ENCODE data around the gene SLFN12L.
"Not testable (repeated sequence)": the region's sequence is repeated elsewhere in the genome, so short reads cannot be mapped to it uniquely, and the experiment has no call there.

SLFN12L gene

DNA sequence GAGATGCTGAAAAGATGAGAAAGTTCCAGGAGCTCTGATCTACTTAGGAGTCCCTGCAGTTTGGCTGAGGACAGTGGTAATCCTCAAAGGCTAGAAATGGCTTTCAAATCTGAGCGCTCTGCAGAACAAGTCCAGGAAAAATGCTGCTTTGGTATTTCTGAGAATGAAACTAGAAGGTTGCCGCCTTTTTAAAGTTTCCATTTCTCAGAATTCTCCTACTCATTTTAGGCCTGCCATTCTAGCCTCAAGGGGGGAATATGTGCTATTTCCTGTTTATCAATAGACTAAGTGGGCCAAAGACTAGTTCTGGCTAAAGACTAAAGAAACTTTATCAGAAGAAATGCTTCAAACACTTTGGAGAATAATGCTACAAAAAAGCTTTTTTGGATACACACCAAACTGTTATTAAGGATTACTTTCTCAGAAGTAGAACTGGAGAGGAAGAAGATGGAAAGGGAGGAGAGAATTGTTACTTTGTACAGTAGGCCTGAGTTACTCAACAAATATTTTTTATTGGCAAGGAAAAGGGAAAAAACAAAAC lies at the start of gene SLFN12L:
SLFN12L (minus strand) TSS at position 78 of the 541 bp plus-strand sequence. CDS start 15,314 bp downstream, outside the sequence.
- no peak for DNase-seq (ENCODE audit: low read depth in 2 of 2)

DNA sequence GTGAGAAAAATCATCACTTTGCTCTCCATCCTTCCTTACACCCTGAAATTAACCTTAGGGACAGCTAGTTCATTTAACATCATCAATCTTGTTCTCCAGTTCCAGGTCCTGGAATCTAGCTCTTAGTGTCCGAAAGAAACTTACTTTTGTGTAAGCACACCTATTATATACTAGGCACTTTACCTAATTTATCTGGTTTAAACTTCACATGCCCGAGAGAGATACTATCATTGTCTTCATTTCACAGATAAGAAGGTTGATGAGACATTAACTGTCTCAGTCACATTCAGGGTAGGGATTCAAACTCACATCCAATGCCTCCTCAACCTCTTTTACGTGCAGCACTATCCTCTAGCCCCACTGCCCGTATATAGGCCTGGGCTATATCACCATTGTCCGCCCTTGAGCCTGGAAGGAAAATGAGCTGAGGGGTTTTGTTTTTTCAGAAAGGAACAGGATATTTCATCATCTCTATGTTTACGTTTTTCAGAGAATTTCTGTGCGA lies 49.1 kb upstream of the SLFN12L start:
- DNase-seq (ENCODE audit: low read depth in 2 of 2) = no peak

DNA sequence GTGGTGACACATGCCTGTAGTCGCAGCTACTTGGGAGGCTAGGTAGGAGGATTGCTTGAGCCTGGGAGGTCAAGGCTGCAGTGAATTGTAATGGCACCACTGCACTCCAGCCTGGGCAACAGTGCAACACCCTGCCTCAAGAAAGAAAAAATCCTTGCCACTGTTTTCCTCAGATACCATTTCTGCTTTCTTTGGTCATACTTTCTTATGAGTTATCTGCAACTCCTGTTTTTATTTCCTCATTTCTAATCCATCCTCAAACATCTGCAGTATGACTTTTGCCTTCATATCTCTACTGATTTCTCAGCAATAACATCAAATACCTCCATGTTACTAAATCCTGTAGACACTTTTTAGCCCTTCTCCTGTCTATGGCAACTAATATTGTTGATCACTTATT lies 46.6 kb upstream of the SLFN12L start:
- no peak for DNase-seq (ENCODE audit: low read depth in 2 of 2)

DNA sequence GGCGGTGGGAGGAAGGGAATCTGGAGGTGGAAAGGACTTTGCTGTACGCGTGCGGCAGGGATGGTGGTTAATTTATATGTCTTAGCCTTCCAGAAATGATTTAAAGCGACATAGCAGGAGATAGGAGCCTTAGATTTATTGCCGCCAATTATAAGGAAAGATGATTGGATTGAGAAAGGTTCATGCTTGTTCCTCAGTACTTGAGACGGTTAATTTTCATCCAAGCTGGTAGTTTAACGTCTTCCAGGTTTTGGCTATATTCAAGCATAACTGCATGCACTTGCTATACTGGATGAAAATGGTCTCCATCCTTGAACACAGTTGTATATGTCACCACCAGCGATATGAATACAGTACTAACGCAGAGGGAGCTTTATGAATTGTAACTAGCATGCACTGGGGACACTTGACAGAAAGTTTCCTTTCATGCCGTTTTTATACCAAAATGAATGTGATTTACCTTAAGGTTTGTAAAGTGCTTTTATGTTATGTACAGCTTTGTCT lies 41.5 kb upstream of the SLFN12L start:
- no peak for DNase-seq (ENCODE audit: low read depth in 2 of 2)

DNA sequence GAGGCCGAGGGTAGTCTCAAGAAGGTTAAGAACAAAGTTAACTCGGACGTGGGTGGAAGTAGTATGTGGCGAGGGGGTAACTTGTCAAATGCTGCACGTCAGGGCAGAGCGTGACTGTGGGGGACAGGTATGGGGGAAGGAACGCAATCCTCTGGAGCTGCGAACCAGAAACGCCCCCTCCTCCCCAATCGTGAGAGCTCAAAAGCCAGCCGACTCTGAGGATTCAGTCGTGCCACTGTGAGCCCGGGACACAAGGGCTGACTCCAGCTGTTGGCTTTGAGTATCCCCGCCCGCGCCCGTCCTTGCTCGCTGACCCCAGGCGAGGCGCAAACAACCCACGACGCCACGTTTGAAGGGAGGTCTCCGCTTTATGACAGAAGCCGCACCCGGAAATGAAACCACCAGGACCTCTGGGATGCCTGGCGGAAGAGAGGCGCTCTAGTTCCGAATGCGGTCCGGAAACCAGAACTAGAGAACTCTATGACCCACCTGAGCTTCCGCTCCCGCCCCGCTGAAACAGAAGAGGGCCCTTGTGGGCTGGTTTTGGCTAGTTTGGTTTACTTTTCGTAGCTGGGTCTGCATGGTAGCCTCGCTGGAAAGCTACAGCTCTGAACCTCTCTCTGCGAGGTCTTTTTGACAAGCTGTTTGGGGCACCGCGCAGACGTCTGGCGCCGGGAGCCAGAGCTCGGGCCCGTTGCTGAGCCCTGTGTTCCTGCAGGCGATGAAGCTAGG lies 40.9 kb upstream of the SLFN12L start, which contains the start of gene PEX12:
PEX12 (minus strand) TSS at position 375 of the 732 bp plus-strand sequence. CDS start 550 bp downstream, outside the sequence.
- peak; percentile 67 to 81 for DNase-seq (ENCODE audit: low read depth in 2 of 2)

DNA sequence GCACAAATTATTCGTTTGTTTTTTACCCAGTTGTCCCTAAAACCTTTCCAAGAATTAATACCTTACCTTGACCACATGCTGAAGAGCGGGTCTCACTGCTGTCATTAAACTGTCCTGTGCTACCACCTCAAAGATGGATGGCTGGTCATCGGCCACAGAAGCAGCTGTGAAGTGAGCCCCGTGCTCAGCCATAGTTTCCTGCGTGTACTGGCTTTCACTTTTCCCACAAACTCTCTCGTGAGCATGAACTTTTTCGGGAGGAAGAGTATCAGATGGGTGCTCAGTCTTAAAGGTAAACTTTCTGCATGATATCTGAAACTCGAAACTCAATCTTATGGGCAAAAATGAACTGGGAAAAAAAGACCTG lies 40.3 kb upstream of the SLFN12L start:
- no peak for DNase-seq (ENCODE audit: low read depth in 2 of 2)

DNA sequence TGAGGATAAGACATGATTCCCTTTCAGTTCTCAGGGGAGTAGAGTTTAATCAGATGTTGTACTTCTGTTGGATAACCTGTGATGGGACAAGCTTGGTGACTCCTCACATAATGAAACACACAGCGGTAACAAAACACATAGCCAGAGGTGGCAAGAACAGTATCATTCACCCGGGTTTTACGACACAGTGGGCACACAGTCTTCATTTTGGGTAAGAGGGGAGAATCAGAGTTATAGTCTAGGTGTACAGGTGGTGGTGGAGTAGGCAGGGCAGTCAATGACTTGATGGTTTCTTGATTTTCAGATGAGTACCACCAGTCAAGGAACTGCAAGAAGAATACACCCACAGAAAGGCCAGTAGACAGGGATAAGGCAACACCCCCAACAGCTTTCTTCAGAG lies 38.3 kb upstream of the SLFN12L start:
- DNase-seq (ENCODE audit: low read depth in 2 of 2) = no peak

DNA sequence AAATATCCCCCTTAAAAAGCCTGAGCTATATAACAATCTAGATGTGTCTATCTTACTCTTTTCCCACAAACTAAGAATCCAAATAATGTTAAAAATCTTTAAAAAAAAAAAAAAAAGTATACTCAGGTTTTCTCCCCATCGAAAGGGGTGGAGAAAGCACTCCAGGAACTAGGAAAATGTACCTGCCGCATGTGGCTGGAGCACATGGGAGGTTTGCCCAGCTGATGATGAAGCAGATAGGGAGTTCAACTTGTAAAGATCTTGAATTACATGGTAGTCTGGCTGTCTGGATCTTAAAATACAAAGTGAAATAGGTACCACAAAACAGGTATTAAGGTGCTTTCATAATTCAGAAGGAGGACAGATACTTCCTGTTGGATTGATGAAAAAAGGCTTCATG lies 31.9 kb upstream of the SLFN12L start:
- DNase-seq (ENCODE audit: low read depth in 2 of 2) = no peak

DNA sequence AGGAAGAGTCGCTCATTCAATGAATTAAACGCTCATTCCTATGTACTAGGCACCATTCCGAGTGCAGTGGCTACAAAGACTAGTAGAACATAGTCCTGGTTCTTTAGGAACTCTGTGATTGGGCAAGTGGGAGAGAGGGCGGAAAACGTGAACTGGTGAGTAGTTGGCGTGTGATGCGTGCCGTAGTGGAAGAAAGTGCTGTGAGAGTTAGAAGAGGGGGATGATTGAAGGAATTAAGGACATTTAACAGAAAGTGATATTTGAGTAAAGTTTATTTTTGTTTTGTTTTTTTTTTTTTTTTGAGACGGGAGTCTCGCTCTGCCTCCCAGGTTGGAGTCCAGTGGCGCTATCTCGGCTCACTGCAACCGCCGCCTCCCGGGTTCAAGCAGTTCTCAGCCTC lies 31.1 kb upstream of the SLFN12L start:
- peak; percentile 22 to 26 for DNase-seq (ENCODE audit: low read depth in 2 of 2)

DNA sequence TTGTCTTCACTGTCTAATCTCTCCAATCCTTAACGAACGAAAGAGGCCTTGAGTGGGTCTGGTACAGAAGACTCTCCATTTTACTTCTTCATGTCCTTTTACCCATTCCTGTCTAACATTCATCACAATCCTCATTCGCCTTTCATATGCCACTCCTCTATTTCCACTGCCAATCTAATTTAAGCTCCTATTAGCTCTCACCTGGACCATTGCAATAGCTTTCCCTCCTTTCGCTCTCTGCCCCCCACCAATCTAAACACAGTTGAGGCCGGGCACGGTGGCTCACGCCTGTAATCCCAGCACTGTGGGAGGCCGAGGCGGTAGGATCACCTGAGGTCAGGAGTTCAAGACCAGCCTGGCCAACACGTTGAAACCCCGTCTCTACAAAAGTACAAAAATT lies 29.5 kb upstream of the SLFN12L start:
- no peak for DNase-seq (ENCODE audit: low read depth in 2 of 2)

DNA sequence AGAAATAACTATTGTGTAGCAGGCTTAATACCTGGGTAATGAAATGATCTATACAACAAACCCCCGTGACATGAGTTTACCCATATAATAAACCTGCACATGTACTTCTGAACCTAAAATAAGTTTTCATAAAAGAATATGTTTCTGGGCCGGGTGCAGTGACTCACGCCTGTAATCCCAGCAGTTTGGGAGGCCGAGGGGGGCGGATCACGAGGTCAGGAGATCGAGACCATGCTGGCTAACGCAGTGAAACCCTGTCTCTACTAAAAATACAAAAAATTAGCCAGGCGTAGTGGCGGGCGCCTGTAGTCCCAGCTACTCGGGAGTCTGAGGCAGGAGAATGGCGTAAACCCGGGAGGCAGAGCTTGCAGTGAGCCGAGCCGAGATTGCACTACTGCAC lies 25.7 kb upstream of the SLFN12L start:
- DNase-seq (ENCODE audit: low read depth in 2 of 2) = not testable (repeated sequence)

DNA sequence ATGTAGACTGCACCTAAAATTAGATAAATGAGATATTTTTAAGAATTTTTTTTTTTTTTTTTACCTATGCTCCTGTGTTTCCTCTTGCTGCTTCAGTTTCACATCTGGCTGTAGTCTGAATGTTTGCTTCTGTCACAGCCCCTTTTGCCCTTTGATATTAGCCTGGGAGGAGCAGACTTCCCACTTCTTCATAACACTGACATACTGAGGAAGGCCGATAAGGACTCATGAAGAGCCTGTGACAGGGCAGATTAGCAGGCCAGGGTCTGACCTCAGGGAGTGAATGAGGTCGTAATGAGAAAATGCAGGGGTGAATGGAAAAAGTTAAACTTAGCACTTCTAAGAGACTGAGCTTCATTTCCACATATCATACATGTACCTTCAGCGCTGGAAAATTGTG lies 23.2 kb upstream of the SLFN12L start, which contains the start of gene SLFN14:
SLFN14 (minus strand) TSS at position 117 of the 400 bp plus-strand sequence. CDS start 2,757 bp downstream, outside the sequence.
- DNase-seq (ENCODE audit: low read depth in 2 of 2) = no peak

DNA sequence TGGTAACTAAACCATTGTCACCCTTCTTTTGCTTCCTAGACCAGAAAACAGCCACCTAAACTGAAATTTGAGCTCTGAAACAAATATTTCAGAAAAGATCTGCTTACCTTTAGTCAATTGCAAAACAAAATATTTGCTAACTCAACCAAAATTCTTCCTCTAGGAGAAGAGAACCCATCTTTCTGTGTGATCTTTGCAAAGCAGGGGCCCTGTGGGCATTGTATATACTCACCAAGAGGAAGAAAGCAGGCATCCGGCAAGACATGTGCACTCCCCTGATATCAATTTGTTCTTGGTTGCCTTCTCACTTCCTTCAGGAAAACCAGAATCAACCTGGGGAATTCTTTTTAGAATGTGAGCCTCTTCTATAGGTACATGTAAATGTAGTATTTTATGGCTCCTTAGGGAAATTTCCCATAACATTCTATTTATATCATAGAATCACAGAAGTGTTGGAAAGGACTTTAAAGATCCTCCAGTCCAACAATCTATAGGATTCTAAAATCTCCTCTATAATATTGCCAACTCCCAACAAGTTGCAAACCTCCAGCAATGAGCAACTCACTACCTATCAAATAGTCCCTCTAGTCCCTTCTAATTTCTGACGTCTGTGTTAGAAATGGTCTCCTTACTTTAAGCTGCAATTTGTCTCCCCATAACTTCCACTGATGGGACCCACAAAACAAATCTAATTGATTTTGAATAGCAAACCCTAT lies 22.2 kb upstream of the SLFN12L start:
- DNase-seq (ENCODE audit: low read depth in 2 of 2) = no peak

DNA sequence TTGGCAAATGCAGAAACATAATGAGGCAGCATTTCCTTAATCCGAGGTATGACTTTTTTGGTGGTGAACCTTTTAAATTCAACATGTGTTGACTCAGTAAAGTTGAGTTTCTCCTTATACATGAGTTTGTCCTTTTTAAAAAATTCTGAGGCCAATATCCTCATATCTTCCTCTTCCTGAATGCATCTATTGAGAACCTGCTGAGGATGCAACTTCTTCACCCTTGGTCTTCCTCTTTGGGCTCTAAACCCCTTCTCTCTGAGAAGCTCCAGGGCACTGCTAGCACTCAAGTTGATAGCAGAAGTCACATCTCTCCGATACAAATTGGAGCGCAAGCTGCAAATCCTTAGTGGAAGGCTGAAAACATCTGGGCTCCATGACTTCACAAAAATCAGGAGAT lies 19.9 kb upstream of the SLFN12L start:
- DNase-seq (ENCODE audit: low read depth in 2 of 2) = no peak

DNA sequence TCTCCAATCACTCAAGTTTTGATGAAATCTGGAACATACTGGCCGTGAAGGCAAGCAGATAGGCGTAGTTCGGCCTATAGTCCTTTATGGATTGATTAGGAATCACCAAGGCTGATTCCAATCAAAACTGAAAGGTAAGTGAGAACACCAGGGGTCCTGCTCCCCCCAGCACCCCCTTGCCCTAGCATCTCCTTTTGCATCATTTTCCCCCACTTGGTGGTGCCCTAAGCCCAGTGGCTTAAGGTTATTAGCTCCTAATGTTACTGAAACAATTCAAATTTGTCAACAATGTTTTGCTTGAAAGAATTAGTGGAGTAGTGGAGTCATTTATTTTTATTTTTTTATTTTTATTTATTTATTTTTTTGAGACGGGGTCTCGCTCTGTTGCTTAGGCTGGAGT lies 18.2 kb upstream of the SLFN12L start:
- no peak for DNase-seq (ENCODE audit: low read depth in 2 of 2)

DNA sequence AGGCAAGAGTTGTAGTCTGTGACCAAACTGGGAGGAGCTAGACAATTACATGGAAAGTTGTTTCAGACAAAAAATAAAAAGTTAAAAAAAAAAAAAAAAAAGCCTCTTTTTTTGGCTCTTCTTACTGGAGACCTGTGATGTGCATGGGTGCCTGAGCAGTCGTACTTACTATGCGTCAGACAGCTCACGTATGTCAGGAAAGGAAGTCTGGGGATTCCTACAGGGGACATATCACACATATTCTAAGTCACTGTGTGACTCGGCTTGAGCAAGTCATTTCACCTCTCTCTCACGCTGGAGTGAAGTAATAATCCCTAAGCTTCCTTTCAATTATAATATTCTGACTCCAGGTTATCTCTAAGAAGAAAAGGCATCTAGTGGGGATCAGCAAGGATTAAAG lies 17.2 kb upstream of the SLFN12L start:
- no peak for DNase-seq (ENCODE audit: low read depth in 2 of 2)

DNA sequence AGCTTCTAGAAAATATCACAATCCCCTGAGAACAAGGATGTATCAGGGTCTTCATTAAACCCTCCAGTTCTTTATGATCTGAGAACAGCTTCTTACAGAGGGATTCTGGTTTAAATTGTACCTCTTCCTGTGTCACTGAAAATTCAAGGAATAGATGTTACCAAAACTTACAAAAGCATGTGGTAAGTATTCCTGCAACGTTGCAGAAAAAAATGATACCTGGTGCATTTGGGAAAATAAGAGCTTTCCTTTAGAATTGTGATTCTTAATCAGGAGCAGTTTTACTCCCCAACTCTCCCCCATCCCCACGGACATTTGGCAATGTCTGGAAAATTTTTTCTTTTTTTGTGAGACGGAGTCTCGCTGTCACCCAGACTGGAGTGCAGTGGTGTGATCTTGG lies 15.8 kb upstream of the SLFN12L start:
- DNase-seq (ENCODE audit: low read depth in 2 of 2) = no peak

DNA sequence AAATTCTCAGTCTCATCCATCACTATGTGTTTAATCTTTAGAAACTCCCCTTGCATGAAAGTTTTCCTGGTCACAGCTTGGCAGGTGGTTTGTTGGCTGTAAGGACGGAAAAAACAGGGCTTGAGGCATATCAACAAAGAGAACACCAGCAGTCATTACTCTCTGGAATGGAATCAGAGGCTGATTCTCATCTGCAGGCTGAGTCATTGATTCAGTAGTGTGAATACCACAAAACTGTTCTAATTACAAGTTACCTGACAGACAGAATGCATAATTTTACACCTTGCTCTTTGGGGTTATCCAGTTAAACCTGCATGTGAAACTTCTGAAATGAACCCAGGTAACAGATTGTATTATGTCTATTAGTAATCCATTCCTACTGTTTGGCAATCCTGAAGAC lies 11.5 kb upstream of the SLFN12L start:
- DNase-seq (ENCODE audit: low read depth in 2 of 2) = no peak

DNA sequence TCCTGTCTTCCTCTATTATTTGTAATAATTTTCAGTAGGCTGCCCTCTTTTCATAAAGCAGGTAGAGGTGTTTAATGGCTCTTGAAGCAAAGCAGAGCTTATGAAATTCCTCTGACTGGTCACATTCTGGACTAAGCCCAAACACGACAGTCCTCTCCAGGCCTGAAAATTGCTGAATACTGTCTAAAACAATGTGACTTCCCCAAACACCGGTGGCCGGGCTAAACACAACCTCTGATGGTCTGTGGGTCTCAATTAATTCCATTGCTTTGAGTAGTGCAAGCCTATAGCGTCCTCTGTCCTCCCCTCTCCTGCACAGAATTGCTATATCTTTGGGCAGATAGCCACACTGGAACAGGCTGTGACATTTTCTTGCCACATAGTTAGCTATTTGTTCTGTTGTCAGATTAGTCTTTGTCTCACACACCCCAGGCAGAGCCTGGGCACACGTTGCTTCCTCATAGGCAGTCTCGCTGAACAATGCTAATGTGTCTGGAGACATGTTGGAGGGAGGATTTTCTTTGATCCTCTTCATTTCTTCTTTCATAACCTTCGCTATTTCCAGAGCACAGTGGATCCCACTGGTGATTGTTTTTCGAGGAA lies 10.8 kb upstream of the SLFN12L start:
- no peak for DNase-seq (ENCODE audit: low read depth in 2 of 2)

DNA sequence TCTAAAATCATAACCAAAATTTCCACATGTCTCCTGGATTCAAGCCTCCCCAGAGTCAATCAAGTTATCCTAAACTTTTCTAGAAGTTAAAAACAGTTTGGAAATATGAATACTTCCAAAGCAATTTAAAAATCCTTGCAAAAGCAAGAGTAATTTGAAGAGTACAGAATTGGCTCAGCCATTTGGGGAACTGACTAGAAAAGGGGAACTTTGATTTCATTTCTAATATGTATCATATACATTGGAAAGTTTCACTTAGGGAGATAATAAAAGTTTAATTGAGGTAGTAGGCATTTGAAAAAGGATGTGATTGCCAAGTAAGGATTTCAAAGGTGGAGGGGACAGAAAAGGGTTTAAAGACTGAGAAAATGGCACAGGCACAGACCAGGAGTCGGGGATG lies 9.0 kb upstream of the SLFN12L start:
- no peak for DNase-seq (ENCODE audit: low read depth in 2 of 2)

DNA sequence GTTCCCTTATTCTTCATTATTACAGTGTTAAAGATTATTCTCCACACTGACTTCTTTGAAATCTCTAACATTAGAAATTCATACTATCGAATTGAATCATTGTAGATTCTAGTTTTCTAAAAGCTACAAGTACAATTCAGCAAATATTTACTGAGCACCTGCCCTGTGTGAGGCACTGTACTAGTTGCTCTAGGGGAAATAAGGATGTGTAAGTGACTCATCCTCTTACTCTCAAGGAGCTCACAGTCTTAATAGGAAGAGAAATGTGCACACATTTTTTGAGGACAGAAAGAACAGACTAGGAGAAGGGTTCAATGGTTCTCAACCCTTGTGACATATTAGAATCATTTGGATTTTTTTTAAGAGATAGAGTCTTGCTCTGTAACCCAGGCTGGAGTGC lies 7.7 kb upstream of the SLFN12L start:
- DNase-seq (ENCODE audit: low read depth in 2 of 2) = no peak

DNA sequence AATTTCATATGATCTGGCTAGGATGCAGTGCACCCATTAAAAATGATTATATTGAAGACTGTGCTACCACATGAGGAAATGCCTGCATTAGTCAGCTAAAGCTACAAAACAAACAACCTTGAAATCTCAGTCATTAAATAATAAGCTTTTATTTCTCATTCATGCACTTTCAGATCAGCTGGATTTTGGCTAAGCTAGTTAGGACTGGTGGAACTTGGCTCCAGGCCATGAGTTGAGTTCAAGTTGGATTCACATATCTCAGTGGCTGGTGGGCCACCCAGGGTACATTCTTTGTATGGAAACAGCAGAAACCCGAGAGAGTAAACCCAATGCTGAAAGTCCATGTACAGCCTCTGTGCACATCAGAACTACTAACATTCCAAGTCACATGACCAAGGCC lies 6.4 kb upstream of the SLFN12L start:
- DNase-seq (ENCODE audit: low read depth in 2 of 2) = no peak
